Neural cell (in vitro differentiated cells): ENCODE measurements around the gene FIGNL1. TPM values are rescaled to one million over a fixed set of nuclear protein-coding genes. Genes with fewer than 3 reads are reported as not detected.

Experiments used
- H2AFZ ChIP-seq: fragments of 200-600, 300-800 bp; sonication (generic), shearing (Covaris generic); 2 replicates; pipeline ENCODE4 v1.6.0; 2014; ENCODE audit warnings: low read depth, mild to moderate bottlenecking, antibody characterized with exemption, low read length, moderate library complexity
- H3F3A ChIP-seq: fragments of 200-600 bp; shearing (Covaris generic); 2 replicates; pipeline ENCODE4 v1.6.1; 2016; ENCODE audit warnings: mild to moderate bottlenecking, moderate library complexity, mixed read lengths, antibody characterized with exemption, low read length; ENCODE audit not compliant: insufficient read depth, poor library complexity, severe bottlenecking
- H3K27ac ChIP-seq: fragments of 200-600, 300-800 bp; sonication (generic), shearing (Covaris generic); 2 replicates; pipeline ENCODE4 v1.5.1; 2014; ENCODE audit warnings: mild to moderate bottlenecking, low read length, moderate library complexity
- H3K27me3 ChIP-seq: fragments of 300-800, 200-600 bp; sonication (generic), shearing (Covaris generic); 2 replicates; pipeline ENCODE4 v1.6.0; 2014; ENCODE audit warnings: mild to moderate bottlenecking, low read depth, low read length, moderate library complexity; ENCODE audit not compliant: insufficient read depth
- H3K36me3 ChIP-seq: fragments of 300-800, 200-600 bp; sonication (generic), shearing (Covaris generic); 2 replicates; pipeline ENCODE4 v1.5.1; 2014; ENCODE audit warnings: mild to moderate bottlenecking, antibody characterized with exemption, low read length, moderate library complexity; ENCODE audit not compliant: insufficient read depth
- H3K4me2 ChIP-seq: fragments of 300-800, 200-600 bp; sonication (generic), shearing (Covaris generic); 2 replicates; pipeline ENCODE4 v1.6.0; 2014; ENCODE audit warnings: mild to moderate bottlenecking, low read length
- H3K4me3 ChIP-seq: fragments of 300-800, 200-600 bp; sonication (generic), shearing (Covaris generic); 2 replicates; pipeline ENCODE4 v1.5.1; 2014; ENCODE audit warnings: mild to moderate bottlenecking, low read length, moderate library complexity
- H3K79me2 ChIP-seq: fragments of 200-600 bp; shearing (Covaris generic); replicated peaks from 2 replicates; pipeline ENCODE4 v1.6.0; 2014; ENCODE audit warnings: mild to moderate bottlenecking, low read length, moderate library complexity; ENCODE audit not compliant: insufficient read depth
- H3K9ac ChIP-seq: fragments of 300-800, 200-600 bp; sonication (generic), shearing (Covaris generic); 2 replicates; pipeline ENCODE4 v1.6.1; 2016; ENCODE audit warnings: mild to moderate bottlenecking, low read length, mixed read lengths
- H3K9me2 ChIP-seq: fragments of 200-600 bp; shearing (Covaris generic); 2 replicates; pipeline ENCODE4 v1.6.1; 2016; ENCODE audit warnings: mild to moderate bottlenecking, low read length, mixed read lengths; ENCODE audit not compliant: insufficient read depth
- H3K9me3 ChIP-seq: fragments of 200-600, 300-800 bp; sonication (generic), shearing (Covaris generic); 2 replicates; pipeline ENCODE4 v1.6.1; 2016; ENCODE audit warnings: mild to moderate bottlenecking, mixed run types, low read length, moderate library complexity, mixed read lengths
- H4K20me1 ChIP-seq: fragments of 200-600 bp; shearing (Covaris generic); 2 replicates; pipeline ENCODE4 v1.6.1; 2016; ENCODE audit warnings: mild to moderate bottlenecking, mixed run types; ENCODE audit not compliant: insufficient read depth
- EP300 ChIP-seq: fragments of 450-650 bp; conservative IDR thresholded peaks from 2 replicates; pipeline ENCODE4 v1.6.1; 2014; ENCODE audit warnings: antibody characterized with exemption, mild to moderate bottlenecking, moderate library complexity; ENCODE audit not compliant: poor library complexity, severe bottlenecking
- EZH2 ChIP-seq: fragments of 200-600, 300-800 bp; shearing (Covaris generic), sonication (generic); IDR thresholded peaks from 2 replicates; pipeline ENCODE4 v1.6.1; 2014; ENCODE audit warnings: antibody characterized with exemption, low read length, borderline replicate concordance, mild to moderate bottlenecking; ENCODE audit not compliant: insufficient read depth, poor library complexity, severe bottlenecking
- MXI1 ChIP-seq: fragments of 450-650 bp; conservative IDR thresholded peaks from 2 replicates; pipeline ENCODE4 v1.6.1; 2014; ENCODE audit warnings: antibody characterized with exemption, mild to moderate bottlenecking; ENCODE audit not compliant: poor library complexity, severe bottlenecking
- POLR2AphosphoS5 ChIP-seq: IDR thresholded peaks from 2 replicates; pipeline ENCODE4 v1.6.1; 2012
- RAD21 ChIP-seq: fragments of 450-650 bp; conservative IDR thresholded peaks from 2 replicates; pipeline ENCODE4 v1.6.1; 2014; ENCODE audit warnings: antibody characterized with exemption, mild to moderate bottlenecking, moderate library complexity
- SMC3 ChIP-seq: fragments of 450-650 bp; conservative IDR thresholded peaks from 2 replicates; pipeline ENCODE4 v1.6.1; 2014; ENCODE audit warnings: antibody characterized with exemption, mild to moderate bottlenecking, moderate library complexity; ENCODE audit not compliant: poor library complexity
- TAF1 ChIP-seq: IDR thresholded peaks from 2 replicates; pipeline ENCODE4 v1.6.1; 2012; ENCODE audit warnings: low read depth
- polyA minus RNA-seq: library from RNA; depleted of rRNA, polyadenylated mRNA; stranded (reverse); fragments of >200 nt; gene quantifications from 2 replicates; pipeline ENCODE4 v1.2.3, GENCODE V29; 2014
- polyA plus RNA-seq: library from polyadenylated mRNA; depleted of rRNA; stranded (reverse); fragments of >200 nt; gene quantifications from 2 replicates; pipeline ENCODE4 v1.2.3, GENCODE V29; 2014
- TF ChIP-seq, protein P1 (sequence below): IDR thresholded peaks from 2 replicates; pipeline ENCODE4 v1.6.1; 2012; ENCODE audit warnings: borderline replicate concordance
- TF ChIP-seq, protein P2 (sequence below): fragments of 450-650 bp; IDR thresholded peaks from 2 replicates; pipeline ENCODE4 v1.5.1; 2014; ENCODE audit warnings: antibody characterized with exemption, mild to moderate bottlenecking, moderate library complexity; ENCODE audit not compliant: poor library complexity, severe bottlenecking

FIGNL1 gene, protein sequence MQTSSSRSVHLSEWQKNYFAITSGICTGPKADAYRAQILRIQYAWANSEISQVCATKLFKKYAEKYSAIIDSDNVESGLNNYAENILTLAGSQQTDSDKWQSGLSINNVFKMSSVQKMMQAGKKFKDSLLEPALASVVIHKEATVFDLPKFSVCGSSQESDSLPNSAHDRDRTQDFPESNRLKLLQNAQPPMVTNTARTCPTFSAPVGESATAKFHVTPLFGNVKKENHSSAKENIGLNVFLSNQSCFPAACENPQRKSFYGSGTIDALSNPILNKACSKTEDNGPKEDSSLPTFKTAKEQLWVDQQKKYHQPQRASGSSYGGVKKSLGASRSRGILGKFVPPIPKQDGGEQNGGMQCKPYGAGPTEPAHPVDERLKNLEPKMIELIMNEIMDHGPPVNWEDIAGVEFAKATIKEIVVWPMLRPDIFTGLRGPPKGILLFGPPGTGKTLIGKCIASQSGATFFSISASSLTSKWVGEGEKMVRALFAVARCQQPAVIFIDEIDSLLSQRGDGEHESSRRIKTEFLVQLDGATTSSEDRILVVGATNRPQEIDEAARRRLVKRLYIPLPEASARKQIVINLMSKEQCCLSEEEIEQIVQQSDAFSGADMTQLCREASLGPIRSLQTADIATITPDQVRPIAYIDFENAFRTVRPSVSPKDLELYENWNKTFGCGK
- 32.8 and 38.5 TPM in 2 replicates for polyA plus RNA-seq
- 47.7 and 60.4 TPM in 2 replicates for polyA minus RNA-seq

DNA sequence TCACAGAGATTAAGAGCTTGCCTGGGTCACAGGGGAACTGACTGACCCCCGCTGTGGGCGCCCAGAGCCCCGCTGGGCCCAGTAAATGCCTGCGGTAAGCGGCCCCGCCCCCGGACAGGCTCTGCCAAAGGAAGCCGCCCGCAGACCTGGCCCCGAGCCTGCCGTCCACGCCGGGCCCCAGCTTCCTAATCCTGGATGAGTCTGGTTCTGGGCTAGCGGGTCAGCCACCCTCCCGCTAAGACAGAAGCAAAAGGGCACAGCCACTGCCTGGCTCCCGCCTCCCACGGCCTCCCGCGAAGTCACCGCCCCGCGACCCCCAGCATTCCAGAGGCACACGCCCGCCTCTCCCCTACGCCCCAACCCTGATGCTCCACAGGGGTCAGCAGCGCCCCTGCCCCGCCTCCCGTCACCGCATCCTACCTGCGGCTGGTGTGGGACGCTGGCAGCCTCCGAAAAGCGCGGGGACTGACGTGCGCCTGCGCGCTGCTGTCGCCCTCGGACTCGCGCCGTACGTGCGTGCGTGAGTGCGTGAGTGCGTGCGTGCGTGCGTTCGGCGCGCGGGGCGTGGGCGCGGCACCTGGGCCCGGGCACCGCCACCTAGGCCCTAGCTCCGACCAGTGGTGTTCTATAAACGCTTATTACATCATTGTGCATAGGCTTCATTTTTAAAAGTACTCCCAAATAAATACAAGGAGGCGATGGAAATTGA is at the start of gene FIGNL1:
Gene FIGNL1 (minus strand): TSS at position 470 of the 709 bp plus-strand sequence. CDS start 3,063 bp downstream, outside the sequence.
- TF ChIP-seq RAD21: peak; percentile 38
- TF ChIP-seq EP300: peak; percentile 45
- no peak for TF ChIP-seq SMC3
- TF ChIP-seq, protein P1, sequence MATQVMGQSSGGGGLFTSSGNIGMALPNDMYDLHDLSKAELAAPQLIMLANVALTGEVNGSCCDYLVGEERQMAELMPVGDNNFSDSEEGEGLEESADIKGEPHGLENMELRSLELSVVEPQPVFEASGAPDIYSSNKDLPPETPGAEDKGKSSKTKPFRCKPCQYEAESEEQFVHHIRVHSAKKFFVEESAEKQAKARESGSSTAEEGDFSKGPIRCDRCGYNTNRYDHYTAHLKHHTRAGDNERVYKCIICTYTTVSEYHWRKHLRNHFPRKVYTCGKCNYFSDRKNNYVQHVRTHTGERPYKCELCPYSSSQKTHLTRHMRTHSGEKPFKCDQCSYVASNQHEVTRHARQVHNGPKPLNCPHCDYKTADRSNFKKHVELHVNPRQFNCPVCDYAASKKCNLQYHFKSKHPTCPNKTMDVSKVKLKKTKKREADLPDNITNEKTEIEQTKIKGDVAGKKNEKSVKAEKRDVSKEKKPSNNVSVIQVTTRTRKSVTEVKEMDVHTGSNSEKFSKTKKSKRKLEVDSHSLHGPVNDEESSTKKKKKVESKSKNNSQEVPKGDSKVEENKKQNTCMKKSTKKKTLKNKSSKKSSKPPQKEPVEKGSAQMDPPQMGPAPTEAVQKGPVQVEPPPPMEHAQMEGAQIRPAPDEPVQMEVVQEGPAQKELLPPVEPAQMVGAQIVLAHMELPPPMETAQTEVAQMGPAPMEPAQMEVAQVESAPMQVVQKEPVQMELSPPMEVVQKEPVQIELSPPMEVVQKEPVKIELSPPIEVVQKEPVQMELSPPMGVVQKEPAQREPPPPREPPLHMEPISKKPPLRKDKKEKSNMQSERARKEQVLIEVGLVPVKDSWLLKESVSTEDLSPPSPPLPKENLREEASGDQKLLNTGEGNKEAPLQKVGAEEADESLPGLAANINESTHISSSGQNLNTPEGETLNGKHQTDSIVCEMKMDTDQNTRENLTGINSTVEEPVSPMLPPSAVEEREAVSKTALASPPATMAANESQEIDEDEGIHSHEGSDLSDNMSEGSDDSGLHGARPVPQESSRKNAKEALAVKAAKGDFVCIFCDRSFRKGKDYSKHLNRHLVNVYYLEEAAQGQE: peak; percentile 47
- TF ChIP-seq, protein P2, sequence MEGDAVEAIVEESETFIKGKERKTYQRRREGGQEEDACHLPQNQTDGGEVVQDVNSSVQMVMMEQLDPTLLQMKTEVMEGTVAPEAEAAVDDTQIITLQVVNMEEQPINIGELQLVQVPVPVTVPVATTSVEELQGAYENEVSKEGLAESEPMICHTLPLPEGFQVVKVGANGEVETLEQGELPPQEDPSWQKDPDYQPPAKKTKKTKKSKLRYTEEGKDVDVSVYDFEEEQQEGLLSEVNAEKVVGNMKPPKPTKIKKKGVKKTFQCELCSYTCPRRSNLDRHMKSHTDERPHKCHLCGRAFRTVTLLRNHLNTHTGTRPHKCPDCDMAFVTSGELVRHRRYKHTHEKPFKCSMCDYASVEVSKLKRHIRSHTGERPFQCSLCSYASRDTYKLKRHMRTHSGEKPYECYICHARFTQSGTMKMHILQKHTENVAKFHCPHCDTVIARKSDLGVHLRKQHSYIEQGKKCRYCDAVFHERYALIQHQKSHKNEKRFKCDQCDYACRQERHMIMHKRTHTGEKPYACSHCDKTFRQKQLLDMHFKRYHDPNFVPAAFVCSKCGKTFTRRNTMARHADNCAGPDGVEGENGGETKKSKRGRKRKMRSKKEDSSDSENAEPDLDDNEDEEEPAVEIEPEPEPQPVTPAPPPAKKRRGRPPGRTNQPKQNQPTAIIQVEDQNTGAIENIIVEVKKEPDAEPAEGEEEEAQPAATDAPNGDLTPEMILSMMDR: no peak
- TF ChIP-seq MXI1: peak; percentile 84
- TF ChIP-seq POLR2AphosphoS5: peak; percentile 82
- no peaks in the 10 kb centered on the region for H4K20me1 ChIP-seq
- peak within 1 kb of the TSS; percentile 80 for H2AFZ ChIP-seq
- H3K4me2 ChIP-seq: peak within 1 kb of the TSS; percentile 68
- H3K9ac ChIP-seq: peak within 1 kb of the TSS; percentile 65
- no peaks in the 10 kb centered on the region for H3K27me3 ChIP-seq
- no peaks in the 10 kb centered on the region for H3K36me3 ChIP-seq
- H3K4me3 ChIP-seq: peak within 1 kb of the TSS; percentile 84
- H3K79me2 ChIP-seq: no peaks in the 10 kb centered on the region
- H3K9me3 ChIP-seq: no peaks in the 10 kb centered on the region
- H3F3A ChIP-seq: no peaks in the 10 kb centered on the region
- H3K9me2 ChIP-seq: no peaks in the 10 kb centered on the region
- peak within 1 kb of the TSS; percentile 46 for H3K27ac ChIP-seq

DNA sequence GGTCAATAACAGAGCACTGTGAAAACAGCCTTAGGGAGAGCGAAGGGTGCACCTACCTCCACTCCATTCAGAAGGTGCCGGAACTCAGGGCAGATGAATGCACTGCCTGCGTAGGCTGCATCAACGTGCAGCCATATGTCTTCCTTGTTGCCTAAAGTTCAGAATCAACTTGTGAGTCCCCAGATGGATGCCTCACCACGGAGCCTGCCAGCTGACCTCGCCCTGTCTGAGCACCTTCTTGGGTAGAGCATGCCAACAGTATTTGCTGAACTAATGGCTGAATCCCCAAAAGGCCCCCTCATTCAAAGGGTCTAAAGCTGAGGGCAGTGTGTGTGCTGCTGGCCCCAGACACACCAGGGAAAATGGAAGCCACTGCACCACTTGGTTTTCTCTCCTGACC is 48.9 kb upstream of the FIGNL1 start:
- H3K27me3 ChIP-seq: no peaks in the 10 kb centered on the region
- H3K9ac ChIP-seq: no peak overlapping the region
- TF ChIP-seq MXI1 (no peak), RAD21 (no peak), EP300 (no peak), EZH2 (no peak), TAF1 (no peak), POLR2AphosphoS5 (no peak), SMC3 (no peak)
- TF ChIP-seq, protein P1: no peak
- TF ChIP-seq, protein P2: no peak
- H3K27ac ChIP-seq: no peak overlapping the region
- H2AFZ ChIP-seq: no peak overlapping the region
- no peaks in the 10 kb centered on the region for H4K20me1 ChIP-seq
- H3K9me2 ChIP-seq: no peaks in the 10 kb centered on the region
- H3K79me2 ChIP-seq: no peaks in the 10 kb centered on the region
- H3F3A ChIP-seq: no peaks in the 10 kb centered on the region
- H3K4me3 ChIP-seq: no peak overlapping the region
- no peaks in the 10 kb centered on the region for H3K9me3 ChIP-seq
- no peaks in the 10 kb centered on the region for H3K36me3 ChIP-seq
- H3K4me2 ChIP-seq: no peak overlapping the region
